H7 (cell line): ENCODE measurements around the gene EIF2B2. TPM values are rescaled to one million over a fixed set of nuclear protein-coding genes. Genes with fewer than 3 reads are reported as not detected.
A peak's percentile ranks its signal among the peaks of the same experiment; 100 is the strongest.
"Not testable (repeated sequence)": the region's sequence is repeated elsewhere in the genome, so short reads cannot be mapped to it uniquely, and the experiment has no call there.

ENCODE experiments used
- DNase-seq: peaks from one replicate; pipeline ENCODE4 v3.0.0; 2012
- H3K27me3 ChIP-seq: 2 replicates; pipeline ENCODE4 v1.6.0; 2011; ENCODE audit warnings: mild to moderate bottlenecking, low read length; ENCODE audit not compliant: control insufficient read depth, insufficient read depth
- H3K36me3 ChIP-seq: replicated peaks from 2 replicates; pipeline ENCODE4 v1.5.1; 2011; ENCODE audit warnings: low read length; ENCODE audit not compliant: control insufficient read depth, insufficient read depth
- H3K4me3 ChIP-seq: 2 replicates; pipeline ENCODE4 v1.5.1; 2011; ENCODE audit warnings: low read depth, mild to moderate bottlenecking, control low read depth, low read length, moderate library complexity; ENCODE audit not compliant: insufficient read depth
- total RNA-seq: library from RNA; depleted of rRNA; stranded (reverse); fragments of >200 nt; shearing (Covaris generic); gene quantifications from 2 replicates; pipeline ENCODE4 v1.2.3, GENCODE V29; 2014

The EIF2B2 gene
- total RNA-seq, 1 experiment from 2014 or later: 51.8 TPM

DNA sequence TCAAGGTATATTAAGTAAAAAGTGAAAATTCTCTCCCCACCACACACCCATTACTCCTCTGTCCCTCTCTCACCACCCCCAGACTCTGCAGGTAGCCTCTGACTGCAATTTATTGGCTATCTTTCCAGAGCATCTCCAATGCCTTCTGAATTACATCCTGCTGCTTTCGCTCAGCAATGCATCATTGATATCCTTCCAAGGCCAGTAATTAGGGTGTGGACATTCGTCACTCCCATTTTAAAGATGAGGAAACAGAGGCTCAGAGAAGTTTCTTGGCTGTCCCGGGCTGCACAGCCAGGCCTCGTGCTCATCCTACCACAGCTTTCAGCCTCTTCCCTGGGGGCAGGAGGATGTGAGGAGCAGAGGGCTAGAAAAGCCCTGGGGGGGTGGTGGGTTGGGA is 23.7 kb upstream of the EIF2B2 start:
- Histone ChIP-seq H3K36me3 (no peaks in the 10 kb centered on the region), H3K27me3 (no peaks in the 10 kb centered on the region; the same call in 1 of the 2 replicates), H3K4me3 (no peak overlapping the region)
- peak; percentile 28 for DNase-seq

DNA sequence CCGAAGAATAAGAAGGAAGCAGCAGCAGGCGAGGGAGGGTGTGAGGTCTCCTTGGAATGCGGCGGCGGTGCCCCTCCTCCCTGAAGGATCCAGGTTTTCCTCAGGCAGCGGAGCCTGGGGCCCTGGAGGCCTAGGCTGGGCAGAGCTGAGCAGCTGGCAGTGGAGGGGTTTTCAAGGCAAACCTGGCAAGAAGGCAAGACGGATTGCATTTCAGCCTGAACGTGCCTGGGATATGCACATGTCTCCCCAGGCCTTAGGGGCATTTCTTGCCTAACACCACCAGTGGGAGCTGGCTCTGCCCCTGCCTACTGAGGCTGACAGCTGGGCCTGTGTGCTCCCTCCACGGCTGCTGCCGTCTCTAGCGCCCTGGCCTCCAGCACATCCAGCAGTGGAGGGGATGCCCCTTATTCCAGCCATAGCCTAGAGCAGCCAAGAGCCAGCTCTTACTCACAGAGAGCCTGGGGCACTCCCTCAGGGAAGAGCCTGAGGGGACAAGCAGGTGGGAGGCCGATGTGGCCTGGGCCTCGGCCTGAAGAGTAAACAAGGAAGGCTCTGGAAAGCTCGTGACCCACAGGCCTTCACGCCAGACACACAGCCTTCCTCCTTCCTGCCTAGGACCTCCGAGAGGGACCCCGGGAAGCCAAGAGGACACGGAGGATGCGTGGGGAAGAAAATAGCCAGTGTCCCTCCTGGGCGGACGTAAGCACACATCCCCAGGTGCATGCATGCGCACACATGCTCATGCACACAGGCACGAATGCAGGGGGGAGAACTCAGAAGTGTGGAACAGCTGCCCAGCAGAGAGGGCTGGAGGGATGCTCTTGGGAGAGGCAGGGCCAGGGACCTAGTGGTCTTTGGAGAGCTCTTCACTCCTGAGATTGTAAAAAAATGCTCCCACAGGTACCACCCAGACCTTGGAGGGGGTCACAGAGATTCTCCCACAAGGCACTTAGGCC is 23.0 kb upstream of the EIF2B2 start:
- Histone ChIP-seq H3K4me3 (no peak overlapping the region), H3K27me3 (no peaks in the 10 kb centered on the region; the same call in 1 of the 2 replicates), H3K36me3 (no peaks in the 10 kb centered on the region)
- peak; percentile 83 for DNase-seq

DNA sequence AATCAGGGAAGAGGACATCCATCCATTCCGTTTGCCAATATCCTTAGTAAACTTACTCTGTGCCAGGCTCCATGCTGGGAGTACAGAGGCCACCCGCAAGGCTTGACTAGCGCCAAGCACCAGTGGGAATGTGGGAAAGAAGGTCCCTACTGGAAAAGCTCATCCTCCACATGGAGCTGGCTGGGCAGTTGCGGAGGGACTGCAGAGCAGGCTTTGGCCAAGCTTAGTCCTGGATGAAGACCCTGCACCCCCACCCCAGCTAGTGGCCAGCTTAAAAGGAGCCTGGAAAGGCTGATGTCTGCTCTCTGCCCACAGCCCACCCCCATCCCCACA is 22.4 kb upstream of the EIF2B2 start:
- no peak overlapping the region for H3K4me3 ChIP-seq
- H3K27me3 ChIP-seq: no peaks in the 10 kb centered on the region; the same call in 1 of the 2 replicates
- no peaks in the 10 kb centered on the region for H3K36me3 ChIP-seq
- no peak for DNase-seq

DNA sequence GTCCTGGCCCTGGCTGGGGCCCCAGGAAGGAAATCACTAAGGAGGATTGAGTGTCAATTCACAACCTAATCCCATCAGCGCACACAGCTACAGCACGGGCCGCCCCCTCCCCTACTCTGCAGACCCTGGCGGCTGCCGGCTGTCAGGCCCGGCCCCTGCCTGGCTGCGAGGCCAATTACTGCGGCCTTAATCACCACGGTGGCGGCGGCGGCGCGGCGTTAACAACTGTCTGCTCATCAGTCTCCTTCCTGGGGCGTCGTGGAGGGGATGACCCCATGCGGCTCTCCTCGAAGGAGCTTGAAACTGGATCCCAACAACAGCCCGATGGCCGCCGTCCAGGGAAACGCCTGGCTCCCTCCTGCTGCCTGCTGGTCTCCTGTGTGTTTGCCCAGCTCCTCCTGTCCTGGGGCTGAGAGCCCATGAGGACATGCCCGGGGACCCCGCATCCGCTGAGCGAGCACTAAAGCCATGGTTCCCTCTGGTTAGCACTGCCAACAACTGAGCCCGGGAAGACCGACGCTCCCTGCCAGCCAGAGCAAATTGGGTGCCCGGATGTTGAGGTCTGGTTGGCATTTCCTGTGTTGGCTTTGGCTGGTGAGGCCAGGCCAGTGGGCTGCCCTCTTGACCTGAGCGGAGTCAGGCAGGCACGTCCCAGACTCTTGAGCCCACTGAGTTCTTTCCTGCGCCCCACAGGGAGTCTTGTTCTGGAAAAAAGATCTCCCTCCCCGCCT is 21.8 kb upstream of the EIF2B2 start:
- Histone ChIP-seq H3K27me3 (no peaks in the 10 kb centered on the region; the same call in 1 of the 2 replicates), H3K4me3 (no peak overlapping the region), H3K36me3 (no peaks in the 10 kb centered on the region)
- DNase-seq: peak; percentile 86

DNA sequence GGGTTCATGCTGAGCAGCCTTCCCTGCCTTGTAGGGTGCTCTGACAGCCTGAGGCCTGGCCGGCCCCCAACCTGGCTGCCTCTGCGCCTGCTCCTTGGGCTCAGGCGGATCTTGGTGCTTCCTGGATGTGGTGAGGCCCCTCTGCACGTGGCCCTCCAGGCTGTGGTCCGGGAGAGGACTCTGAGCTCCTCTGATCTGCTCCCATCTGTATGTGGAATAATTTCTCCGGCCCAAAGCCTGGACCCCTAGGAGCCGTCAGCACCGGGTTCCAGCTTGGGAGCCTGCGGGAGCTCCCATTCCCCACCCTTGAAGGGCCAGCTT is 21.3 kb upstream of the EIF2B2 start:
- no peak overlapping the region for H3K4me3 ChIP-seq
- H3K36me3 ChIP-seq: no peaks in the 10 kb centered on the region
- no peak for DNase-seq
- H3K27me3 ChIP-seq: no peaks in the 10 kb centered on the region; the same call in 1 of the 2 replicates

DNA sequence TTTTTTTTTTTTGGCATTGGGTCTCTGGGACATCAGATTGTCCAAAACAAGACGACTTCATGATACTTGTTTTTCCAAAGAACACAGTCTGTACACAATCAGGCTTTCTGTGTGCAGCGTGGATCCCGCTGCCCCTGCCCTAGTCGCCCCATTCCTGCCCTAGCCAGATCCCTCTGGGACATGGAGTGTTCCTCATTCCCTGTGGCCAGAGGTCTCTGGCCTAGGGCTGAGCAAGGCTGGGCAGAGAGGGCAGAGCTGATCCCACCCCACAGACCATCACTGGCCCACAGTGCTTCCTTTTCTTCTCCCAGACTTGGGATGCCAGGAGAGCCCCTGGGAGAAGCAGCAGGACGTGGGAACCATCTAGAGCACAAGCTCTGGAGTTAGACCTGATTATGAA is 20.9 kb upstream of the EIF2B2 start:
- H3K36me3 ChIP-seq: no peaks in the 10 kb centered on the region
- H3K4me3 ChIP-seq: no peak overlapping the region
- DNase-seq: no peak
- H3K27me3 ChIP-seq: no peaks in the 10 kb centered on the region; the same call in 1 of the 2 replicates

DNA sequence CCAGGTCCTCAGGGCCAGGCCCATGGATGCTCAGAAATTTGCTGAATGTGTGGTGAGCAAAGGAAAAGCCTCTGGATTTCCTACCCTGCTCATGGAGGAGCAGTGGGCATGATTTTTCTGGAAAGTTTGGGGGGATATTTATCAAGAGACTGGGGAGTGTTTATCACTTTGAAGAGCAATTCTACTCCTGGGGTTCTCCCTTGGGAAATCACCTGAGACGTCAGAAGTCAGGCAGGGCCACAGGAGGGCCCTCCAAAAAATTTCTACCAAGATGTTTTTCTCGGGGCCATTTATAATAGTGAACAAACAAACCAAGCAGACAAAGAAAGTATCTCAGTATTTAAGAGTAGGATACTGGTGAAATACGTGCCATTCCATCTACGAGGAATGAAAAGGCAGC is 20.1 kb upstream of the EIF2B2 start:
- DNase-seq: no peak
- no peak overlapping the region for H3K4me3 ChIP-seq
- no peaks in the 10 kb centered on the region; the same call in 1 of the 2 replicates for H3K27me3 ChIP-seq
- H3K36me3 ChIP-seq: no peaks in the 10 kb centered on the region

DNA sequence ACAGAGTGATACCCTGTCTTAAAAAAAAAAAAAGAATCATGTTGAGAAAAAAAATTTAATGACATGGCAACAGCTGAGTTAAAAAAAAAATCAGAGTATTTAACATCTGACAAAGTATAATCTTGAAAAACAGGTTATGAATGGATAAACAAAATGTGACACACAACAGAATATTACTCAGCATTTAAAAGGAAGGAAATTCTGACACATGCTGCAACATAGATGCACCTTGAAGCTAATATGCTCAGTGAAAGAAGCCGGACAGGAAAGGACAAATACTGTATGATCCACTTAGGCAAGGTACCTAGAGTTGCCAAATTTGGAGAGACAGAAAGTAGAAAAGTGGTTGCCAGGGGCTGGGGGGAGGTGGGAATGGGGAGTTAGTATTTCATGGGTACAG is 19.4 kb upstream of the EIF2B2 start:
- Histone ChIP-seq H3K4me3 (no peak overlapping the region), H3K36me3 (no peaks in the 10 kb centered on the region), H3K27me3 (no peaks in the 10 kb centered on the region; the same call in 1 of the 2 replicates)
- DNase-seq: no peak

DNA sequence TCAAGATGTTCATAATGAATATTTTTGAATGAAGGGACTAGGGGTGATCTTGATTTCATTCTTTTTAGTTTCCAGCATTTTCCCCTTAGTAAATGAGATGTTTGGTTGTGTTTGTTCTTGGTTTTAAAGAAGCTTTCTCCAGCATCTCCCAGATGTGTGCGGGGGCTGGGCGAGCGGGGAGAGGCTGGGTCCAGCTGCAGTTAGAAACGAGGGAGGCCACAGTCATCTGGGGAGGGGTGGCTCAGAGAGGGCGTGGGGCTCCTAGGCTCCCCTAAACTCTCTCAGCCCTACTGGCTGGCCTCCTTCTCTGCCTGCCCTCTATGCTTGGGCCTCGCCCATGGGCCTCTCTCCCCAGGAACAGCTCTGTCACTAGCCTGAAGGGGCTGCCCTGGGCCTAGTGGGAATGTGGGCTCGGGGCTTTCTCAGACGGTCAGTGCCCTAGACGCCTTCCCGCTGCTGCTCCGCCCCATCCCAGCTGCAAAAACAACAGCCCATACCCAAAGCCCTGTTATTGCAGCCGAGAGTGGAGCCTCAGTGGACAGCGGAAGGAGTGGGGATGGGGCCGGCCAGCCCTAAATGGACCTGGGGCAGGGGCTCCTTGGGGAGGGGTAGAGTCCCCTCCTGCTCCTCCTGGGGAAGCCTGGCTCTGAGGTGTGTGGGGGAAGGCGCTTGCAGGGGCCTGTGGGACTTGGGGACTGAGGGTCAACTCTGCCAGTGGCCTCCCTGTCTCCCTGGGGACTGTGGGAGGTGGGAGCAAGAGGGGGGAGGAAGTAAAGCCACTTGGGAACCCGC is 18.3 kb upstream of the EIF2B2 start:
- peak; percentile 40 for DNase-seq
- no peaks in the 10 kb centered on the region; the same call in 1 of the 2 replicates for H3K27me3 ChIP-seq
- H3K36me3 ChIP-seq: no peaks in the 10 kb centered on the region
- H3K4me3 ChIP-seq: no peak overlapping the region

DNA sequence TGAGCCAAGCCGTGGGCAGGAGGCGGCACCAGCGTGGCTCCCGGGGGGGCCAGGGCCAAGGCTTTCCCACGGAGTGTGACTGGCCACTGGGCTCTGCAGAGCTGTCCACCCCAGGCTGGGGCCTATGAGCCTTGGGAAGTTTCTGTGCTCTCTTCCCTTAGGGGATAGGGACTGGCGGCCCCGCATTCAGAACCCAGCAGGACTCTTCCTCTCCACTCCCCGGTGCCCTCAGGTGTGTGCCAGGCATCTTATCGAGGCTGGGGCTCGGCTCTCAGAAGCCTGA is 17.8 kb upstream of the EIF2B2 start:
- peak; percentile 40 for DNase-seq
- no peak overlapping the region for H3K4me3 ChIP-seq

DNA sequence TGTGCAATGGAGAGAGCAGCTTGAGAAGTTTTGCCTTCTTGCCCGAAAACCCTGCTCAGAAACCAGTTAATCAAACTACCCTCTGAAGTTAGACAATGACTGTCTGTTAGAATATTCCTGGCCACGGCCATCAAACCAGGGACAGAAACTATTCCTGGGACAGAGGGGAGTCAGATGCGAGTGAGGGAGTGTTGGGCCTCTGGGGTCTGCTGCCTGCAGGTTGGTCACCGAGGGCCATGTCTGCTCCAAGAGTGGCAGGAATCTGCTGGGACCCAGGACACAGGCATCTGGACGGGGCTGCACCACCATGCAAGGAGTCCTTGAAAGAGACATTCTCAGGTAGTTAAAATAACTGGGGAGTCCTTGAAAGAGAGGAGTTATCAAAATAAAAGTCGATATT is 16.9 kb upstream of the EIF2B2 start:
- Histone ChIP-seq H3K27me3 (no peaks in the 10 kb centered on the region; the same call in 1 of the 2 replicates), H3K36me3 (no peaks in the 10 kb centered on the region)
- no peak for DNase-seq

More for the DNA sequence above, 17.8 kb upstream of the EIF2B2 start:
- H3K36me3 ChIP-seq: no peaks in the 10 kb centered on the region
- no peaks in the 10 kb centered on the region; the same call in 1 of the 2 replicates for H3K27me3 ChIP-seq

DNA sequence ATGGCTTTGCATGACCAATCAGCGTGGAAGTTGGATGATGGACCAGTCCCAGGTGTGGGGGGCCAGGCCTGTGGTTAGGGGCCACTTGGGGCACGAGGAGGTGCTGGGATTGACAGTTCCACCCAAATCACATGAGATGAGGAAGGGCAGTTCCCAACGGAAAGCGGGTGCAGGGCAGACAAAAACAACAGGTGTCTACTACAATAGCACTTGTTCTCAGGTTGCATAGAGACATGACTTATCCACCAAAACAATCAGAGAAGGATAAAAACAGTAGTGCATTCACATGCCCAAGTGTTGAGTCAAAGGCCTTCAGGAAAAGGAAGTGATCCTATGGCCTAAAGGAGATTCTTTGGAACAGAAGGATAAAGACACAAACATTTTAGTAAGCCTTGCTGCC is 14.6 kb upstream of the EIF2B2 start:
- no peak for DNase-seq
- H3K27me3 ChIP-seq: no peaks in the 10 kb centered on the region

More for the DNA sequence above, 16.9 kb upstream of the EIF2B2 start:
- H3K4me3 ChIP-seq: no peak overlapping the region

DNA sequence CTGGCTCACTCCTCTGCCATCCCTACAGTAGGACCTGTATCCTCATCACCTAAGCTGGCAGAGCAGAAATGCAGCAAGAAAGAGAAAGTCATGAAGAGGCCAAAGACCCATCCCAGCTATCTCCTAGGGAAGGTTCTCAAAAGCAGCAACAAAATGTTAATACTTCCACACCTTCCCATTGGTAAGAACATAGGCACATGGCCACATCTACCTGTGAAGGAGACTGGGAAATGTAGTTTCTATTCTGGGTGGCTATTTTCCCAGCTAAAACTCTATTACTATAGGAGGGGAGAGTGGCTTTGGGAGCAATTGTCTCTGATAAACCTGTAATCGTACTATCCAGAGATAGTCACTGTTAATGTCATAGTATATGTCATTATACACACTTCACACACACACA is 13.7 kb upstream of the EIF2B2 start:
- peak; percentile 45 for DNase-seq
- Histone ChIP-seq H3K36me3 (no peaks in the 10 kb centered on the region), H3K27me3 (no peaks in the 10 kb centered on the region), H3K4me3 (no peak overlapping the region)

More for the DNA sequence above, 14.6 kb upstream of the EIF2B2 start:
- no peaks in the 10 kb centered on the region for H3K36me3 ChIP-seq
- no peak overlapping the region for H3K4me3 ChIP-seq

DNA sequence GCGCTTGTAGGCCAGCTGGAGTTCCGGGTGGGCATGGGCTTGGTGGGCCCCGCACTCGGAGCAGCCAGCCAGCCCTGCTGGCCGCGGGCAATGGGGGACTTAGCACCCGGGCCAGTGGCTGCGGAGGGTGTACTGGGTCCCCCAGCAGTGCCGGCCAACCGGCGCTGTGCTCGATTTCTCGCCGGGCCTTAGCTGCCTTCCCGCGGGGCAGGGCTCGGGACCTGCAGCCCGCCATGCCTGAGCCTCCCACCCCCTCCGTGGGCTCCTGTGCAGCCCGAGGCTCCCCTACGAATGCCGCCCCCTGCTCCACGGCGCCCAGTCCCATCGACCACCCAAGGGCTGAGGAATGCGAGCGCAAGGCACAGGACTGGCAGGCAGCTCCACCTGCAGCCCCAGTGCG is 8.5 kb upstream of the EIF2B2 start:
- H3K36me3 ChIP-seq, DNase-seq, H3K27me3 ChIP-seq, H3K4me3 ChIP-seq: not testable (repeated sequence)
